Stimulated activated CD8-positive, alpha-beta memory T cell treated with anti-CD3 and anti-CD28 coated beads, Interleukin-7, amount 100 ng/mL, for 4 hours (primary cell): ENCODE measurements around the gene EXOSC3.
A peak's percentile ranks its signal among the peaks of the same experiment; 100 is the strongest.
"Not testable (repeated sequence)": the region's sequence is repeated elsewhere in the genome, so short reads cannot be mapped to it uniquely, and the experiment has no call there.

ENCODE experiments used
- DNase-seq, 2 donors: peaks; one replicate each; pipeline ENCODE4 v3.0.0-alpha.2; 2020; ENCODE audit warnings: low read depth in 2 of 2

Gene EXOSC3

GRCh38 chr9:37784616-37785483, at the start of gene EXOSC3:
TSS of gene EXOSC3 (minus strand) at chr9:37785064. CDS start at chr9:37785044, 20 bp downstream.
- DNase-seq = peak; percentile 72 to 78

- no peak for DNase-seq
Measured at GRCh38 chr9:37827483-37828165, 42.8 kb upstream of the EXOSC3 start.

DNA sequence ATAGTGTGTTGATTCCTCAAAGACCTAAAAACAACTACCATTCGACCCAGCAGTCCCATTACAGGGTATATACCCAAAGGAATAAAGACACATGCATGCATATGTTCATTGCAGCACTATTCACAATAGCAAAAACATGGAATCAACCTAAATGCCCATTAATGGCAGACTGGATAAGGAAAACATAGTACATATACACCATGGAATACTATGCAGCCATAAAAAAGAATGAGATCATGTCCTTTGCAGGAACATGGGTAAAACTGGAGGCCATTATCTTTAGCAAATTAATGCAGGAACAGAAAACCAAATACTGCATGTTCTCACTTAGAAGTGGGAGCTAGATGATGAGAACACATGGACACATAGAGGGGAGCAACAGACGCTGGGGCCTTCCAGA, 40.3 kb upstream of the EXOSC3 start:
- DNase-seq = not testable (repeated sequence)

DNA sequence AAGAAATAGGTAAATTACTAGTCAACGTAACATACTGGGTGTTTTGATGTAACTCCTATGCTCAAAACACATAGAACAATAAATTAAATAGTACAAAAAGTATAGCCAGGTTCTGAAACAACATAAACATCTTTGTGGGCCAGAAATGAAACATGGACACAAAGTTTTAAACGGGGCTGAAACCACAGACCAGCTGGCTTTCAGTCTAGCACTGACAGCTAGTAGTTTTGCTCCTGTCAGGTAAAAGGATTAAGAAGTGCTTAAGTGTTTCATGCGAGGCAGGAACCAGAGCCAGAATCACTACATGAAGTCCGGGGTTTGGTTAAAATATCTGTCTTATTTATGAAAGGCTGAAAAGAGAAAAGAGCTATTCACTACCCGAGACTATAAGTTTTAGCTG, 35.3 kb upstream of the EXOSC3 start:
- DNase-seq = no peak

- no peak for DNase-seq
Measured at GRCh38 chr9:37818849-37819248, 34.0 kb upstream of the EXOSC3 start.

GRCh38 chr9:37812773-37813379, 28.0 kb upstream of the EXOSC3 start:
- no peak for DNase-seq

DNA sequence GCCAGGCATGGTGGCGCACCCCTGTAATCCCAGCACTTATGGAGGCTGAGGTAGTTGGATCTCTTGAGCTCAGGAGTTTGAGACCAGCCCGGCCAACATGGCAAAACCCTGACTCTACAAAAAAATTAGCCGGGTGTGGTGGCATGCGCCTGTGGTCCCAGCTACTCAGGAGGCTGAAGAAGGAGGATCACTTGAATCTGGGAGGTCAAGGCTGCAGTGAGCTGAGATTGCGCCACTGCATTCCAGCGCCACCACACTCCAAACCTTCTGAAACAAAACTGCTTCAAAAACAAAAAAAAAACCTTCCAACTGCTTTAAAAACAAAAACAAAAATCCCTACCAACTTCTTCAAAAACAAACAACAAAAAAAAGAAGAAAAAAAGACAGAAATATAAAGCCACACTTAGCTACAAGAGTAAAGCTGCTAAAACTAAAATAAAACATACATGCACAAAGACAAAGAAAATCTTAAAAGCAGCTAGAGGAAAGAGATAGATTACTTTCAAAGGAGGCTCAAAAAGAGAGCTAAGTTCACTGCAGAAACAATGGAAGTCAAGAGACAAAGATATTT, 27.1 kb upstream of the EXOSC3 start:
- DNase-seq = no peak

GRCh38 chr9:37809676-37810075, 24.8 kb upstream of the EXOSC3 start:
- DNase-seq = not testable (repeated sequence)

DNA sequence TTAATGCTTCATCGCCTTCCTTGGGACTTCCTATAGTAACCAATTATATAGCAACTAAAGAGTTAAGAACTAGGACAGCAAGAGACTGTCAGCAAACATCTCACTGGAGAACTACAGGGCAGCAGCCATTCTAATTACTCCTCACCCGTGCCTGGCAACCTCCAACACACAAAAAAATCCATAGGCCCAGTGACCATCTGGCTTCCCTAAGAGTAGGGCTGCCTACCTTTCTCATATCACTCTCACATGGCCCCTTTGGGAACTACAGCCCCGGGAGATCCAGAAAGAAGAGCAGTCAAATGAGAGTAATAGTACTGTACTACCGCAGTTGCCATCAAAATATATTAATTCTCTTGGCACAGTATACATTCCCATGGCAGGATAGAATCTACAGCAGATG, 21.4 kb upstream of the EXOSC3 start:
- DNase-seq = no peak

- DNase-seq = no peak
Measured at GRCh38 chr9:37801959-37802711, 17.3 kb upstream of the EXOSC3 start.

GRCh38 chr9:37801287-37801850, 16.5 kb upstream of the EXOSC3 start:
- DNase-seq = peak in 1 of 2 donors; percentile 26

- peak; percentile 73 to 79 for DNase-seq
Measured at GRCh38 chr9:37800631-37801286, 15.9 kb upstream of the EXOSC3 start, which contains the start of gene DCAF10. TSS of gene DCAF10 (plus strand) at chr9:37800797. CDS start at chr9:37800867, 70 bp downstream.

DNA sequence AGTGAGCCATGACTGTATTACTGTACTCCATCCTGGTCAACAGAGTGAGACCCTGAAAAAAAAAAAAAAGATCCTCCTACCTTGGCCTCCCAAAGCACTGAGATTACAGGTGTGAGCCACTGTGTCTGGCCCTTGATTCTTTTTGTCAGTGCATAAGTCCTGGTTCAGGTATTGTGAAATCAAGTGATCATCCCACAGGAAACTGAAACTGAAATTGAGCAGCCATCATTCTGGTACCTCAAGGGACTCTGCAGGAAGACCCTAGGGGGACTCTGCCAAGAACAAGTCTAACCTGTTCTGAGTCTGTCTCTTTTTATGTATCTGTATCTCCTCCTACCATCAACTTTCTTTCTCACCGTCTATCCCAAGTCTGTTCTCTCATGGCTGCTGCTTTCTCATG, 13.8 kb upstream of the EXOSC3 start:
- no peak for DNase-seq

DNA sequence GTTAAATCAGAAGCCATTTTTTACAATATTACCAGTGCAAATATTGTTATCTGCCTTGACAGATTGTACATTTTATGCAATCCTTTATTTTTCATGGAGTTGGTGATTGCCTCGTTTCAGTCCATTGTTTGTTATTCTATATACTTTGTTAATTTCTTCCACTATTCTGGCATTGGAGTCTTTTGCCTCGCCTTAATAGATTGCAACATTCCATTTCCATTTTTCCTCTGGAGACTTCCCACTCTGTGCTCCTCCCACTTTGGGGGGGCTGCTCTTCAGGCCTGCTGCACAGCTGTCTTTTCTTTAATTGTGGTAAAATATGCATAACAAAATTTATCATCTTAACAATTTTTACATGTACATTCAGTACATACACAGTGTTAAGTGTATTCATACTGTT, 11.4 kb upstream of the EXOSC3 start:
- no peak for DNase-seq

DNA sequence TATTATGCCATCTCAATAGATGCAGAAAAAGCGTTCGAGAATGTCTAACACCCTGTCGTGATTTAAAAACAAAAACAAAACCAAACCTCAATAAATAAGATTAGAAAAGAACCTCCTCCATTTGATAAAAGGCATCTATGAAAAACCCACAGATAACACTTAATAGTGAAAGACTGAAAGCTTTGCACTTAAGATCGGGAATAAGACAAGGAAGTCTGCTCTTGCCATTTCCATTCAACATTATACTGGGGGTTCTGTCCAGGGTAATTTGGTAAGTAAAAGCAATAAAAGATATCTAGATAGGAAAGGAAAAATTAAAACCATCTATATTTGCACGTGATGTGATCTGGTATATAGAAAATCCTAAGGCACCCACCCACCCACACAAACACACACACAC, 7.3 kb upstream of the EXOSC3 start:
- DNase-seq = no peak

DNA sequence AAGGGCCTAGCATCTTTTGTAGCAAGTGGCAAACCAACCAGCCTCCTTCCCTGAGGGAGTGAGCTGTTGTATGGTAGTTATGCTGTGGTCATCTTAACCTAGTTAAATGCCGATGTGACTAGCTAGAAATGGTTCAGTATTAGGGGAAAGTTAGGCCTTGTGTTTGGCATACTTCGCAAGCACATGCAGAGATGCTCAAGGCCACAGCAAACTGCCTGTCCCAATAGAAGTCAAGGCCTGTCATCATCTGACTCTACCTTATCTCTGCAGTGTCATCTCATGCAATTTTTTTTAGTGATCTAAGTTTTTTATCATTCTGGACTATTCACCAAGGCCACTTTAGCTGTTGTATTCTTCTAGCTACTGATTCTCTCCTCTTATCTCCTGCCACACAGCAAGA, 5.2 kb upstream of the EXOSC3 start:
- no peak for DNase-seq

- no peak for DNase-seq
Measured at GRCh38 chr9:37788332-37788731, 3.5 kb upstream of the EXOSC3 start.

DNA sequence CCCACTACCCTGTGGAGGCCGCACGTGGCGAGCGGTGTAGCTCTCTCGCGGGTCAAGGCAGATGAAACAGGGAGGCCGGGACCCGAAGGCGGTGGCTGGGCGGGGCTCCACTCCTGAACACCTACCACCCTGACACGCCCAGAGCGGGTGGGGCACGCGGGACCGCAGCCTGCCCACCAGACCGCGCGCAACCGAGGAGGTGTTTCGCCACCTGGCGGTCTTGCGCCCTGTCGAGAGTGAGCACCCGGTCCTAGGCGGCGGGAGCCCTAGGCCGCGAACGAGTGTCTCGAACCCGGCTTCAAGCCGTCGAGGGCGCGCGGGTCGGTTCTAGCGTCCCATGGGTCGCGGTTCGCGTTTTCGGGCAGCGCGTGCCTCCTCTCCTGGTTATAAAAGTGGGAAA, 2.2 kb upstream of the EXOSC3 start:
- no peak for DNase-seq

DNA sequence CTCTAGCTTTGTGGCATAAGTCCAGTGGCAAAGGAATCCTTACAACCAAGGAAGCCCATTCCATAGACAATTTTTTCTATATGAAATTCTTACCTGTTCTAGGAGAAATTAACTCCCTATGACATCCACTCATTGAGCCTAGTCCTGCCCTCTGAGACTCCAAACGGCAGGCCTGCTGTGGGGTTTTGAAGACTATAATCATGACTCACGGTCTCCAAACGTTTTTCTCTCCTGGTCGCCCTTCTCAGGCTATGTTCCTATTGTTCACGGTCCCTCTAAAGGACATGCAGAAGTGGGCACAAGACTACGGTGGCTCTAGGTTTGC, 611 bp downstream of the EXOSC3 start:
- DNase-seq = no peak

GRCh38 chr9:37778534-37778933, 6.3 kb downstream of the EXOSC3 start:
- DNase-seq = no peak

DNA sequence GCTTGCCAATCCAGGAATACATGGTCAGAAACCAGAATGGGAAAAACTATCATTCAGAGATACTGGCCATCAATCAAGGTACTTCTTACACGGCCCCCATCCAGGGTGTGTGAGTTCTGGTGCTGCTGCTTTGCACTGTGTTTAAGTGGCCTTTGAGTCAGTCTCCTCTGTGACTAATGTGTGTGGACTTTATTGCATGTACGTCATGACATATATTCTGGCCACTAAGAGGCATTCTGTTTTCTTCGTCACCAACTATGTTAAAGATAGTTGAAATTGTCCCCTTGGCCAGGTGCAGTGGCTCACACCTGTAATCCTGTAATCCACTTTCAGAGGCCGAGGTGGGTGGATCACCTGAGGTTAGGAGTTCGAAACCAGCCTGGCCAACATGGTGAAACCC, 8.5 kb downstream of the EXOSC3 start:
- no peak for DNase-seq
